ENCODE results near the gene LCORL. TPM values are rescaled to one million over a fixed set of nuclear protein-coding genes. Genes with fewer than 3 reads are reported as not detected.
"Not testable (repeated sequence)": the region's sequence is repeated elsewhere in the genome, so short reads cannot be mapped to it uniquely, and the experiment has no call there.

Gene LCORL
- total RNA-seq, 1 experiment from 2014 or later: 27.6 TPM

DNA sequence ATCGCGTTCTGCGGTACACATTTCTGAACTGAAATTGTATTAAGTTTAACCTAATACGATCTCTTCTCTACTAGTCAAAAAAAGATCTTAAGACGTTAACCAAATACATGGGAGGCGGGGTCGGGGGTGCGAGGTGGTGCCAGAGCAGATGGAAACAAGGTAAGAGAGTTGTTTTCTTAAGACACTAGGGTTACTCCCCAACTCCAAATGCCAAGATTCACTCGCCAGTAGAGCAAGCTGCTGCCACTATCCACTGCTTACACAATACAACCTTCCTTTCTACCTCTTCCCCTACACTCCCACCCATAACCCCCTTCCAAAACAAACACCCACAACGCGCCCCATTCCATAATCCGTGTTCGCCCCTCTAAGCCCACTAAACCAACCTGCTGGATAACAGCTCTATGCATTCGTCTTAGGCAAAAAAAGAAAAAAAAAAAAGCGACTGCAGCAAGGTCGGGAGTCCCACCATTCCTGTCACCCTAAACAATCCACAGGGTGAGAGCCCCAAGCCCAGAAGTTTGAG, 1.3 kb downstream of the LCORL start:
- peak; percentile 9 for DNase-seq (ENCODE audit: low read depth)

GRCh38 chr4:18014269-18014668, 7.3 kb downstream of the LCORL start:
- DNase-seq (ENCODE audit: low read depth): no peak

- no peak for DNase-seq (ENCODE audit: low read depth)
Observed at GRCh38 chr4:18012807-18013462, 8.6 kb downstream of the LCORL start.

DNA sequence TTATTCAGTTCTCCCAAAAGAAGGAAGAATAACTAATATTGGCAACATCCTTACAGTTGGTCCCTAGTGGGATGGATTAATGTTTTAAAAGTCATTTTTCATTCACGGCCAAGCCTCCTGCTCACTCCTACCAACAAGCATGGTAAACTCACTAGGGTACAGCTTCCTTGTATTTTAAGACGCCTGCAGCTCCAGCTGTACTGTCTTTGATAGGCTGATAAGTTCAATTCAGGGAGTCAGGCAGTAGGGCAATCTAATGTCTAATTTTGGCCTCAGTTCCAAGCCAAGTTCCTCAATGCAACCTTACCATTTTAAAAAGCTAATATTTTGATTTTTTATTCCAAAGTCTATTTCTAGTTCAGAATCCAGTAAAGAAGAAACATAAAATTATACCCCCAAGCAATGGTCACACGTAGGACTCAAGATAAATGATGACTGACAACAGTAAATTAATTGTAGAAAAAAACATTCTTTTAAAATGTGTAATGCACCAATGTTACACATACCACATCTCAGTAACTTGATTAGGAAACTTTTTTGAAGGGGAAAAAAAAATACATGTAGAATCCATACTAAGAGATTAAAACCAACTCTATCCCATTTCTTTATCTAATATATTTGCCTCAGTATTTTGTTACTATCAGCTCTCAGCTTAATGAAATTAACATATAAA, 9.3 kb downstream of the LCORL start:
- DNase-seq (ENCODE audit: low read depth): no peak

- no peak for DNase-seq (ENCODE audit: low read depth)
Observed at GRCh38 chr4:18007625-18008024, 13.9 kb downstream of the LCORL start.

DNA sequence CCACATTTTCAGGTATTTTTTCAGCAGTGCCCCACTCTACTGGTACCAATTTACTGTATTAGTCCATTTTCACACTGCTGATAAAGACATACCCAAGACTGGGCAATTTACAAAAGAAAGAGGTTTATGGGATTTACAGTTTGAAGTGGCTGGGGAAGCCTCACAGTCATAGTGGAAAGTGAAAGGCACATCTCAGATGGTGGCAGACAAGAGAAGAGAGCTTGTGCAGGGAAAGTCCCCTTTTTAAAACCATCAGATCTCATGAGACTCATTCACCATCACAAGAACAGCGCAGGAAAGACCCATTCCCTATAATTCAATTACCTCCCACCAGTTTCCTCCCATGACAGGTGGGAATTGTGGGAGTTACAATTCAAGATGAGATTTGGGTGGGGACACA, 15.1 kb downstream of the LCORL start:
- DNase-seq (ENCODE audit: low read depth): not testable (repeated sequence)

GRCh38 chr4:17997129-17997528, 24.4 kb downstream of the LCORL start:
- no peak for DNase-seq (ENCODE audit: low read depth)

DNA sequence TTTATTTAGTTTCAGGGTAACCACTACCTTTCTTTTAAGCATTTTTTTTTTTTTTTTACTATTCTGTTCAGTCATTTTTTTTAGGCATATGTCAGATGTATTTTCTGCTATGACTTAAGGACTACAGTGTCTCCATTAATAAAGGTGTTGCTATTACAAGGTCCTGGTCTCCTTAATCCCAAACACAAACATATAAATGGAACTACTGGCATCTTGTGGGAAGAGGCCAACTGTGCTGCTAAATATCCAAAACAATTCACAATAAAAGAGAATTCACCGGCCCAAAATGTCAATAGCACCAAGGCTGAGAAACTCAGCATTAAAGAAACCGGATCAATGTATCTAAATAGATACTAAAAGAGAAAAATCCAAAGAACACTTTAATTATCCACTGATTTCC, 26.4 kb downstream of the LCORL start:
- DNase-seq (ENCODE audit: low read depth): no peak

- DNase-seq (ENCODE audit: low read depth): no peak
Observed at GRCh38 chr4:17985832-17986231, 35.7 kb downstream of the LCORL start.

GRCh38 chr4:17981063-17981462, 40.5 kb downstream of the LCORL start:
- DNase-seq (ENCODE audit: low read depth): no peak

DNA sequence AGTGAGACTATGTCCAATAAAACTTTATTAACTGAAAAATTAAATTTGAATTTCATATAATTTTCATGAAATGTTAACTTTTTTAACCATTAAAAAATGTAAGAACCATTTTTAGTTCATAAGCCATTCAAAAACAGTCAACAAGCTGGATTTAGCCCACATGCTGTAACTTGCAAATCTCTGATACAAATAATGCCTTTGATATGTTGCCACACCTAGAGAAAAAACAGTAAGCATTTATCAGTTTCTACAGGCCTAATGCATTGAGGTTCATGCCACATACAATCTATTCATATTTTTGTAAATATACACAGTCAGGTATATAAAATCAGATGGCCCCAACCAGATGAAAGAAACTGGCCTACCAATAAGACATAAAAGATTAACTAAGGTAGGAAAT, 52.8 kb downstream of the LCORL start:
- DNase-seq (ENCODE audit: low read depth): no peak

DNA sequence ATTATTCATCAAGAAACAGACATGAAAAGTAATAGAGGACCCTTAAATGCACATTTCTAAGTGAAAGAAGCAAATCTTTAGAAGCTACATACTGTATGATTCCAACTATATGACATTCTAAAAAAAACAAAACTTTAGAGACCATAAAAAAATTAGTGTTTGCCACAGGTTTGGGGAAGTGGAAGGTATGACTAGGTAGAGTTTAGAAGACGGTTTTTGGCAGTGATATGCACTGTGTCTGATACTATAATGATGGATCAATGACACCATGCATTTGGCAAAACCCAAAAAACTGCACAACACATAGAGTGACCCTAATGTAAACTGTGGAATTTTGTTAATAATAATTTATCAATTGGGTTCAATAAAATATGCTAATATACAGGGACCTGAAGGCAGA, 54.5 kb downstream of the LCORL start:
- DNase-seq (ENCODE audit: low read depth): no peak

GRCh38 chr4:17966312-17966711, 55.2 kb downstream of the LCORL start:
- no peak for DNase-seq (ENCODE audit: low read depth)

- DNase-seq (ENCODE audit: low read depth): no peak
Observed at GRCh38 chr4:17964576-17964975, 57.0 kb downstream of the LCORL start.

DNA sequence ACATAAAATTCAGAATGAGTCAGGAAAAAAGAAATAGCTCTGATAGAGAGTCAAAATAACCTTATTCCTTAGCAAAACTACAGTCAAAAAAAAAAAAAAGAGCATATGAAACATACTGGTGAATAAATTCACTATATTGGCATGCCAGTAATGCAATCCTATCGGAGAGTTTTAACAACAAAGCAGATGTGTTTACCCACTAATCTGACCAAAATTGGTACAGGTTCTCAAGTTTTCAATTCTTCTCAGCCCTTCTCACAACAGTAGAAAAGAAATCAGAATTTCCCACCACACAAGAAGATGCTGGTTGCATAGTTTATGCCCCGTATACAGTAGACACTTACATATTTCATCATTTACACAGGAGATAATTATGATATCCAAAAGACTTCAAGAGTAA, 59.4 kb downstream of the LCORL start:
- peak; percentile 20 for DNase-seq (ENCODE audit: low read depth)

DNA sequence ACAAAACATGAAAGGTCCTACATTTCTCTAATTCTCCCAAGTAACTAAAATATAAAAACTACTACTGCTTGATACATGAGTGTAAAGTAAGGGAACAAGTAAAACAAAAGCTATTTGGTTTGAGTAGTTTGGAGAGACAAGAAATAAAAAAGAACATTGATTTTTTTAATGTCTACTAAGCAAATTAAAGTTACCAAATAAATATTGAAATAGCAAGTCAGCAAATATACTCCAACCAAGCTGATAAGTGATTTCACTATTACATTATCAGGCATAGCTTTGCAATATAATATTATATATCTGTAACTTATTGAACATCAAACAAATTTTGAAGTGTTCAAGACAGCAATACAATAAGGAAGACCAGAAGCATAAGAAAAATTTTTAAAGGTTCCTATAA, 60.3 kb downstream of the LCORL start:
- no peak for DNase-seq (ENCODE audit: low read depth)

DNA sequence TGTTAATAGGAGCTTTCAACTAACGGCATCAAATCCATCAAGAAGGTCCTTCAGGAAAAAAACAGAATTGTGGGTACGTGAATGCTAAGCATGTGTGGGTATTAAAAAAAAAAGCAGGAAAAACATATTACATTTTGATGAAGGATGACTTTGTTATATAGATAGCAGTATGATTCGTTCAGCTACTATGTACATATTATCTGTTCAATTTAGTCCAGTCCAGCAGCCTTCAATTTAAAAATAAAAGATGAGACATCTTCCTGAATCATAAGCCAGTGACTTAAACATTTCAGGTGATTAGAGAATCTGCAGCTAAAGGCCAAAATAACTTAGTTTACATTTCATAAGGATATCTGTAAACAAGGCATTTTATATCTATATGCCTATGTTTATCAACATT, 63.4 kb downstream of the LCORL start:
- DNase-seq (ENCODE audit: low read depth): peak; percentile 10

GRCh38 chr4:17957688-17958087, 63.9 kb downstream of the LCORL start:
- DNase-seq (ENCODE audit: low read depth): no peak

DNA sequence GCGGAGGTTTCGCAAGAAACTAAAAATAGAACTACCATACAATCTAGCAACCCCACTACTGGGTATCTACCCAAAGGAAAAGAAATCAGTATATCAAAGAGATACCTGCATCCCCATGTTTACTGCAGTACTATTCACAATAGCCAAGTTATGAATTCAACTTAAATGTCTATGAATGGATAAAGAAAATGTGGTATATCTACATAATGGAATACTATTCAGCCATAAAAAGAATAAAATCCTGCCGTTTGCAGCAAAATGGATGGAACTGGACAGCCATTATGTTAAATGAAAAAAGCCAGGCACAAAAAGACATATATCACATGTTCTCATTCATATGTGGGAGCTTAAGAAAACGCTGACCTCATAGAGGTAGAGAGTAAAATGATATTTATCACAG, 65.3 kb downstream of the LCORL start:
- DNase-seq (ENCODE audit: low read depth): no peak

DNA sequence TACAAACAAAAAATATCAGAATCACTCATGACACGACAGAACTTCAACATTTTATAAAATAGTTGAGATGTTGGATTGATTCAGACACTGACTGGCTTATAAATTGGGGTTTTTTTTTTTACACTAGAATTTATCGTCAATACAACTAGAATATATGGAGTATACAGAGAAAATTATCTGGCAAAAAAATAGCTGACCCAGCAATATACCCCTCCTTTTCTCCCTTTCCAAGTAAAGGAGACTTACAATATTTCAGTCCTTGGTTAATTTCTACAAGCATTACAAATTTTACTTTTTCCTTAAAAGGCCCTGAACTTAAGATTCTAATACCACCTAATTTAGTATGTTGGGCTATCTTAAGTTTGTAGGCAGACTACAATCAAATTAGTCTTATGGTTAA, 76.3 kb downstream of the LCORL start:
- no peak for DNase-seq (ENCODE audit: low read depth)

DNA sequence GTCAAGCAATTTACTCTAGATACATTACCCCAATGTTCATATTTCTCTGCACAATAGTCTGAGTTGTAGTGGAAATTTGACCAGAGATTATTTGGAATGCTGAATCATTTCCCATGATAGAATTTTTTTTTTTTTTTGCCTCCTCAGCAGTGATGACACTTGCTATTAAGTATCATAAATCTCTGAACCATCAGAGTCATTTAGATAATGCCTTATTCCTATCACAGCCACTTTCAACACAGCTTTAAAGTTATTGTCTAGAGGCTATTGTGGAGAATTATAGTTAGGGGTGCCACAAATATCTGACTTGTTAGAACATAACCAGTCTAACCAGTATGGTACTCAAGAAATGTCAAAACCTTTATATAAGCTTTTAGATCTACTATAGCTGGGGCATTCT, 79.8 kb downstream of the LCORL start:
- peak; percentile 14 for DNase-seq (ENCODE audit: low read depth)

DNA sequence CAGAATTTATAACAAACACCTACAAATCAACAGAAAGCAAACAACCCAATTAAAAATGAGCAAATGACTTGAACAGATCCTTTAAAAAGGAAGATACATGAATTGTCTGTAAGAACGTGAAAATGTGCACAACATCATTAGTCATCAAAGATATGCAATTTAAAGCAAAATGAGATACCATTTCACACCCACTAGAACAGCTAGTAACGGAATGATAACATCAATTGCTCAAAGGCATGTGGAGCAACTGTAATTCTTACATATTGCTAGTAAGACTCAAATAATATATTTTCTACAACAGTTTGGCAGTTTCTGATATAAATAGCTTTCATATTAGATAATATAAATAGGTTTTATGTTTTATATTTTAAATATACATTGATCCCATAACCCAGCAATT, 82.5 kb downstream of the LCORL start:
- no peak for DNase-seq (ENCODE audit: low read depth)

DNA sequence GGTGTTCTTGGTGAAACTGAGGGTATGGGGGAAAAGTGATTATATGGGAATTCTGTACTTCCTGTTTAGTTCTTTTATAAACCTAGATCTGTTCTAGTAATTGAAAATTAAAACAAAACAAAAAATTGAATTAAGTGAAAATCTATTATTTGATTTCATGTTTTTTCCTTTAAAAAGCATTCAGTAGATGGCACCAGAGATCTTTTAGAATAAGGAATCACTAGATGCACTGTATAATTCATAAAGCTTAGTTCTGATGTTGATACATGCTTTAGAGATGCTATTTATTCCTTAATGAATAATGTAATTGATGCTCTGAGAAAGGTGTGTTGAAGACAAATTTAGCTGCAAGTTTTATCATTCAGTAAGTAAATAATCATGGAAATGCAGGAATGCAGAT, 87.3 kb downstream of the LCORL start:
- peak; percentile 10 for DNase-seq (ENCODE audit: low read depth)

All from LHCN-M2 (cell line).